Cardiac muscle cell (in vitro differentiated cells and primary cell): ENCODE results near the gene TMEM225B. TPM values are rescaled to one million over a fixed set of nuclear protein-coding genes. Genes with fewer than 3 reads are reported as not detected.

Source experiments
- DNase-seq, 2 donors: peaks; one replicate each; pipeline versions ENCODE4 v3.0.0 to v3.0.0-alpha.2; 2010 to 2017; ENCODE audit warnings: low read depth in 1 of 2, low spot score in 1 of 2
- H3K27ac ChIP-seq: fragments of 200-600 bp; sonication (generic); 2 replicates; pipeline ENCODE4 v1.5.1; 2016
- H3K27me3 ChIP-seq: fragments of 200-600 bp; sonication (generic); 2 replicates; pipeline ENCODE4 v1.6.0; 2016; ENCODE audit warnings: control low read depth
- H3K36me3 ChIP-seq: fragments of 200-600 bp; sonication (generic); 2 replicates; pipeline ENCODE4 v1.5.1; 2016; ENCODE audit warnings: control low read depth
- H3K4me1 ChIP-seq: fragments of 200-600 bp; sonication (generic); 2 replicates; pipeline ENCODE4 v1.8.1; 2017; ENCODE audit warnings: low read depth, mild to moderate bottlenecking, mixed run types
- H3K4me3 ChIP-seq: fragments of 200-600 bp; sonication (generic); 2 replicates; pipeline ENCODE4 v1.5.1; 2016; ENCODE audit warnings: mild to moderate bottlenecking
- H3K9me3 ChIP-seq: fragments of 200-600 bp; sonication (generic); 2 replicates; pipeline ENCODE4 v1.5.1; 2017; ENCODE audit warnings: low read depth, mild to moderate bottlenecking, control low read depth
- CTCF ChIP-seq: IDR thresholded peaks from 2 replicates; pipeline ENCODE4 v1.5.1; 2012; ENCODE audit warnings: low read depth, mild to moderate bottlenecking, low read length
- polyA plus RNA-seq: library from polyadenylated mRNA; unstranded; fragments of >200 nt; fragmentation: Nextera tagmentation; extraction: Ambion mirVana; gene quantifications from 2 replicates; pipeline ENCODE4 v1.2.1, GENCODE V29; 2016
- total RNA-seq: library from RNA; depleted of rRNA; stranded (reverse); fragments of >200 nt; gene quantifications from 2 replicates; pipeline ENCODE4 v1.2.3, GENCODE V29; 2016

The TMEM225B gene
- total and polyA plus RNA-seq, 2 experiments from 2014 or later, result 0.17 to 2.3 TPM

DNA sequence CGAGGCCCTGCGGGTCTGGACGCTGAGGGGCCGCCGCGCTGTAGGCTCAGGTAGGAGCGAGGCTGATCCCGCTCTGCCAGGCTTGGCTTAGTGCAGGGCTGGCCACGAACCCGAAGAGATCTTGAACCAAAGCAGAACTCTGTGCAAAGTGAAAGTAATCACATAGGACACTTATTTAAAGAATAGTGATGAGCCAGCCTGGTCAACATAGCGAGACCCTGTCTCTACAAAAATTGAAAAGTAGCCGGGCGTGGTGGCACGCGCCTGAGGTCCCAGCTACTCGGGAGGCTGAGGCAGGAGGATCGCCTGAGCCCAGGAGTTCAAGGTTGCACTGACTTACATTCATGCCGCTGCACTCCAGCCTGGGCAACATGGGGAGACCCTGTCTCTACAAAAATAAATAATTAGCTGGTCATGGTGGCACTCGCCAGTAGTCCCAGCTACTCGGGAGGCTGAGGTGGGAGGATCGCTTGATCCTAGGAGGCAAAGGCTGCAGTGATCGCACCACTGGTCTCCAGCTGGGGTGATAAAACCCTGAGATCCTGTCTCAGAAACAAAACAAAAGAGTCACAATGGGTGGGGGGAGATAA lies 19.2 kb downstream of the TMEM225B start:
- Histone ChIP-seq H3K27ac (peak overlapping the region; percentile 85), H3K36me3 (peaks cover 34% of the 10 kb centered on the region), H3K4me1 (no peaks in the 10 kb centered on the region), H3K27me3 (no peaks in the 10 kb centered on the region), H3K4me3 (peak overlapping the region; percentile 86), H3K9me3 (no peaks in the 10 kb centered on the region)
- TF ChIP-seq CTCF, result no peak
- DNase-seq, result no peak

DNA sequence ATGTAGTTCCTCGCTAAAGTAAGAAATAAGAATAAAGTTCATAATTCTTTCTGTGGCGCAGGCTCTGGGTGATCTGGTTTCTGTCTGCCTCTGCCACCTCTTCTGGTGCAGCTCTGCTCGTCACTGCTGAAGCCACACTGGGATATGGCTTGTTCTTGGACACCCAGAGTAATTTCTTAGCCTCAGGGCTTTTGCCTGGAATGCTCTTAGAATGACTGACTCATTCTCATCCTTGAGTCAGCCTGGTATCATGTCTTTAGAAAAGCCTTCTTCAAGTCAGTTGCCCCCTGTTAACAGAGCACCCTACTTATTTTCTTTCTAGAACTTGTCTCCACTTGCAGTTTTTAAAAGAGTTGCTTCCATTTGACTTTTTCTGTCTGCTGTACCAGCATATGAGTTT lies 20.7 kb downstream of the TMEM225B start:
- peaks cover 49% of the 10 kb centered on the region for H3K36me3 ChIP-seq
- H3K27ac ChIP-seq, result no peak overlapping the region
- H3K4me1 ChIP-seq, result no peaks in the 10 kb centered on the region
- DNase-seq, result no peak
- no peaks in the 10 kb centered on the region for H3K9me3 ChIP-seq
- TF ChIP-seq CTCF, result no peak
- H3K27me3 ChIP-seq, result no peaks in the 10 kb centered on the region
- no peak overlapping the region for H3K4me3 ChIP-seq

- no peak for TF ChIP-seq CTCF
Measured at GRCh38 chr7:99619571-99620130, 21.6 kb downstream of the TMEM225B start.

DNA sequence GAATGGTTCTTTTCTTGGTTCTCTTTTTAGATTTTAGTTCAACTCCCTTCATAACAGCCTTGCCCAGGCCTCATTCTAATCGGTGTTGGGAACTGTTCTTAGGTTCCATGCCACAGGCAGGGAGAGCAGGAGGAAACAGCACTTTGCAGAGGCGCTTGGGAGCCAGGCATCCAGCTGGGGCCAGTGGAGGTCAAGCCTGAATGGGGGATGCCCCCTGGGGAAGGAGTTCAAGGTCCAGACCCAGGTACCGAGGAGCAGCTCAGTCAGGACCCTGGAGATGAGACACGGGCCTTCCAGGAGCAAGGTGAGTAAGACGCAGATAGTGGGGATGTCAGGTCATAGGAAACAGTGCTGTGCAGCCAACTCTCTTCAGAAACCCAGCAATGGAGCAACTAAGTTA lies 23.2 kb downstream of the TMEM225B start:
- Histone ChIP-seq H3K27ac (no peak overlapping the region), H3K27me3 (no peaks in the 10 kb centered on the region), H3K36me3 (peaks cover 64% of the 10 kb centered on the region), H3K4me1 (no peaks in the 10 kb centered on the region), H3K9me3 (no peaks in the 10 kb centered on the region), H3K4me3 (no peak overlapping the region)
- no peak for TF ChIP-seq CTCF
- DNase-seq, result no peak

More at GRCh38 chr7:99619571-99620130, 21.6 kb downstream of the TMEM225B start:
- no peaks in the 10 kb centered on the region for H3K27me3 ChIP-seq
- no peak overlapping the region for H3K27ac ChIP-seq
- DNase-seq, result no peak
- no peaks in the 10 kb centered on the region for H3K4me1 ChIP-seq
- H3K4me3 ChIP-seq, result no peak overlapping the region
- peaks cover 50% of the 10 kb centered on the region for H3K36me3 ChIP-seq
- H3K9me3 ChIP-seq, result no peaks in the 10 kb centered on the region

- TF ChIP-seq CTCF, result no peak
- Histone ChIP-seq H3K4me3 (no peak overlapping the region), H3K9me3 (no peaks in the 10 kb centered on the region), H3K27me3 (no peaks in the 10 kb centered on the region), H3K36me3 (peaks cover 75% of the 10 kb centered on the region), H3K27ac (no peak overlapping the region), H3K4me1 (no peaks in the 10 kb centered on the region)
- no peak for DNase-seq
Measured at GRCh38 chr7:99622596-99622995, 24.5 kb downstream of the TMEM225B start.
